ENCODE results near the gene SPAG17.

DNA sequence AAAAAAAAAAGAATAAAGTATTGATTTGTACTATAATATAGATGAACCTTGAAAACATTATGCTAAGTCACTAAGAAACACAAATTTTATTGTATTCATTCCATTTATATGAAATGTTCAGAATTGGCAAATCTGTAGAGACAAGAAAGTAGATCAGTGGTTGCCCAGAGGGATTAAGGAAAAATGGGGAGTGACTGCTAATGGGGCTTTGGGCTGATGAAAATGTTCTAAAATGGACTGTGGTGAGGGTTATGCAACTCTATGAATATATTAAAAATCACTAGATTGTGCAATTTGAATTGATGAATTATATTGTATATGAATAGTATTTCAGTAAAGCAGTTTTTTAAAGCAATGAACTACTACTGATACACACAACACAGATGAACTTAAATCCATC is 265.7 kb downstream of the SPAG17 start:
- TF ChIP-seq, protein P1, sequence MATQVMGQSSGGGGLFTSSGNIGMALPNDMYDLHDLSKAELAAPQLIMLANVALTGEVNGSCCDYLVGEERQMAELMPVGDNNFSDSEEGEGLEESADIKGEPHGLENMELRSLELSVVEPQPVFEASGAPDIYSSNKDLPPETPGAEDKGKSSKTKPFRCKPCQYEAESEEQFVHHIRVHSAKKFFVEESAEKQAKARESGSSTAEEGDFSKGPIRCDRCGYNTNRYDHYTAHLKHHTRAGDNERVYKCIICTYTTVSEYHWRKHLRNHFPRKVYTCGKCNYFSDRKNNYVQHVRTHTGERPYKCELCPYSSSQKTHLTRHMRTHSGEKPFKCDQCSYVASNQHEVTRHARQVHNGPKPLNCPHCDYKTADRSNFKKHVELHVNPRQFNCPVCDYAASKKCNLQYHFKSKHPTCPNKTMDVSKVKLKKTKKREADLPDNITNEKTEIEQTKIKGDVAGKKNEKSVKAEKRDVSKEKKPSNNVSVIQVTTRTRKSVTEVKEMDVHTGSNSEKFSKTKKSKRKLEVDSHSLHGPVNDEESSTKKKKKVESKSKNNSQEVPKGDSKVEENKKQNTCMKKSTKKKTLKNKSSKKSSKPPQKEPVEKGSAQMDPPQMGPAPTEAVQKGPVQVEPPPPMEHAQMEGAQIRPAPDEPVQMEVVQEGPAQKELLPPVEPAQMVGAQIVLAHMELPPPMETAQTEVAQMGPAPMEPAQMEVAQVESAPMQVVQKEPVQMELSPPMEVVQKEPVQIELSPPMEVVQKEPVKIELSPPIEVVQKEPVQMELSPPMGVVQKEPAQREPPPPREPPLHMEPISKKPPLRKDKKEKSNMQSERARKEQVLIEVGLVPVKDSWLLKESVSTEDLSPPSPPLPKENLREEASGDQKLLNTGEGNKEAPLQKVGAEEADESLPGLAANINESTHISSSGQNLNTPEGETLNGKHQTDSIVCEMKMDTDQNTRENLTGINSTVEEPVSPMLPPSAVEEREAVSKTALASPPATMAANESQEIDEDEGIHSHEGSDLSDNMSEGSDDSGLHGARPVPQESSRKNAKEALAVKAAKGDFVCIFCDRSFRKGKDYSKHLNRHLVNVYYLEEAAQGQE (IDR thresholded peaks at IDR 0.05; ENCODE audit: insufficient read depth in 1 of 2, low read depth in 2 of 2, low read length in 2 of 2) = no peak
- TF ChIP-seq POLR2AphosphoS5 (IDR thresholded peaks at IDR 0.05; ENCODE audit: low read depth, low read length) = no peak
- no peak for TF ChIP-seq SIN3A (IDR thresholded peaks at IDR 0.05; ENCODE audit: borderline replicate concordance, insufficient read depth, low read length)
- TF ChIP-seq TAF1 (IDR thresholded peaks at IDR 0.05; ENCODE audit: borderline replicate concordance, insufficient read depth, low read length) = no peak
